Activated CD8-positive, alpha-beta memory T cell treated with anti-CD3 and anti-CD28 coated beads, Interleukin-2, amount 50 U/mL, for 24 hours (primary cell): Measurements from ENCODE around the gene LMNB1.
"Not testable (repeated sequence)": the region's sequence is repeated elsewhere in the genome, so short reads cannot be mapped to it uniquely, and the experiment has no call there.

ENCODE experiments used
- DNase-seq: peaks from one replicate; pipeline ENCODE4 v3.0.0-alpha.2; 2020; ENCODE audit errors: extremely low read depth

The LMNB1 gene

GRCh38 chr5:126778675-126779403 lies 1.9 kb downstream of the LMNB1 start:
- no peak for DNase-seq

- DNase-seq: no peak
These were observed 3.4 kb downstream of the LMNB1 start for GRCh38 chr5:126780165-126780827.

- not testable (repeated sequence) for DNase-seq
These were observed 11.5 kb downstream of the LMNB1 start for GRCh38 chr5:126788409-126788808.

DNA sequence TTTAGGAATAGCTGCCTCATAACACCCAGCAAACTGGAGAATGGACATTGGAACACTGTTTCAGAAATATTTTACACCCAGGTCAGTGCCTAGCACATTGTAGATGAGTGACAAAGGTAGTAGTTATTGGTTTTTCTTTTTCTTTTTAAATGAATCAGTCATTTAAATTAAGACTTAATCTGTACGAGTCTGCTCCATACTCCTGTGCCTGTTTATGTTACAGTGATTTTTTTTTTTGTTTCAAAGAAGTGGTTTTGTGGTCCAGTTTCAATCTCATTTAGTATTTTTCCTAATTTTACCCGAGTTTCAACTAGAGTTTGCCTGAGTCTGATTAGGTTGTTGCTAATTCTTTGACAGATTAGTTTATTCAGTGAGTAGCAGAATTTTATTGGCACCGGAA lies 16.2 kb downstream of the LMNB1 start:
- no peak for DNase-seq

DNA sequence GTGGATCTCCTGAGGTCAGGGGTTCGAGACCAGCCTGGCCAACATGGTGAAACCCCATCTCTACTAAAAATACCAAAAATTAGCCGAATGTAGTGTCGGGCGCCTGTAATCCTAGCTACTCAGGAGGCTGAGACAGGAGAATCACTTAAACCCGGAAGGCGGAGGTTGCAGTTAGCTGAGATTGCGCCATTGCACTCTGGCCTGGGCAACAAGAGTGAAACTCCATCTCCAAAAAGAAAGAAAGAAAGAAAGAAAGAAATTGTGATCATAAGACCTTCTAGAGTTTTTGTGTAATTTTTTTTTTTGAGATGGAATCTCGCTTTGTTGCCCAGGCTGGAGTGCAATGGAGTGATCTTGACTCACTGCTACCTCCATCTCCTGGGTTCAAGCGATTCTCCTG lies 16.7 kb downstream of the LMNB1 start:
- not testable (repeated sequence) for DNase-seq

DNA sequence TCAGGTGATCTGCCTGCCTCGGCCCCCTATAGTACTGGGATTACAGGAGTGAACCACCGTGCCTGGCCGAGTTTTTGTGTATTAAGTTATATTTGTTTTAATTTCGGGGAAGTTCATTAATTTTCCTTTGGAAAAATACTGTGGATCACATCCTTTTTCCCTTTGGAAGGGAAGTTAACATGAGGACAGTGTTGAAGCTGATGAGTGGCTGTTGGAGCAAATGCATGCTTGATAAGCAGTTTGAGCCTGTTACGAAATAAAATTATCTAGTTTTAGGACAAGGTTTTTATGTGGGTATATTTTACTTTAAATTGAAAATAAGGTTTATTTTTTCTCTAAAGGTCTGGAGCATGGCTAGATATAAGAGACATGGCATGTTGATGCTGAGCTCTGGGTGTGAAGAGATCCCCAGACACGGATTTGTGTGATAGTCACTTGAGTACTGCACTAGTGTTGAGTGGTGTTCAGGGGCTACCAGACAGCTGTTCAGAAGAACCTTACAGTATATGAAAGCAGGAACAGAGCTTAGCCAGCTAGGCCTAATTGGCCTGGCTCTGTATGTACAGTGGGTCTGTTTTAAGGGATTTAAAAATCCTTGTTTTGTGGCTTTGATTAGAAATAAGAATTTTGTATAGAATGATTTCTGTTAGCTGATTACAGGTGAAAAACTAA lies 17.4 kb downstream of the LMNB1 start:
- no peak for DNase-seq

DNA sequence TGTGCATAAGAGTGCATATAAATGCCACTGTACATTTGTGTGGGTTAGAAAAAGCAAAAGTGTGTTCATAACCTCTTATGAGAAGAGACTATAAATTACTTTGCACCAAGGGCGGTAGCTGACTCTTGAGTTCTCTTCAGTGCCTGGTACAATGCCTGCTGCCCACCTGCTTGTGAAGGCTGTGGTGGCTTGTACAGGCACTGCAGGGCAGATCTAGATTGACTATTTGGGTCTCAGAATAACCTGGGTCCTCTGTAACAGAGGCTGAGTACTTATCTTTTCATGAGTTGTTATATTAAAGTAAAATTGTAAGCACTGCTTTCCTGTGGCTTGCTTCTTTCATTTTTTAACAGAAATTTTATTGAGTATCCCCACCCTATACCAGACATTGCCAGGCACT lies 22.8 kb downstream of the LMNB1 start:
- no peak for DNase-seq

DNA sequence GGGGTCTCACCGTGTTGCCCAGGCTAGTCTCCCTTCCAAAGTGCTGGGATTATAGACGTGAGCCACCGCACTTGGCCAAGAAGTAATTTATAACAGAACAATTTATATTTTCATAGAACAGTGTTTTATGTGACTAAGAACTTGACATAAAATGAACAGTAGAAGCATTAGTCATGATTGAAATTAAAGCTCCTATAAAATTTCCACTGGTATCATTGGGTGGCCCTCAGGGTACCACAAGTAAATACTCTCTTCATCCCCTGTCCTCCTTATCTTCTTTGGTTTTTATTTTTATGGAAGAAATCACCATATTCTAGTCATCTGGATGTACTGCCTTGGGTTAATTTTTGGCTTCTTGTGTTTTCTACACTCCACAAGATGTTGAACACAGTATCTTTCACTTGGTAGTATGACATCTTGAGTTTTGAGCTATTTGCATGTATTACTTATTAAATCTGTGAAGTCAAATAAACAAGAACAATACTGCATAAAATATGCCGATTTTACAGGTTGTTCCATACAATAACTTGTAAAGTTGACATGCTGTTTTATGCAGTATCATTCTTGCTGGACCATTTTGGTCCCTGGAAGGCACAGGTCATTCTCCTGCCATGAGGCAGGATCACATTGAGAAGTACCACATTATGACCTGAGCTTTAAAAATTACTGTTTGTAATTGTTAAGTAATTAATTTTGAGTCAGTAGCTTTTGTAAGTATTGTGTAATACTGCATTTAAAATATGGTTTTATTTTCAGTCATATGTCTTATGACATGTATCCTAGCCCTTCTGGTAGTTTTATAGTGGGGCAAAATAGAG lies 24.4 kb downstream of the LMNB1 start:
- no peak for DNase-seq

- DNase-seq: no peak
These were observed 25.0 kb downstream of the LMNB1 start for GRCh38 chr5:126801992-126802294.

DNA sequence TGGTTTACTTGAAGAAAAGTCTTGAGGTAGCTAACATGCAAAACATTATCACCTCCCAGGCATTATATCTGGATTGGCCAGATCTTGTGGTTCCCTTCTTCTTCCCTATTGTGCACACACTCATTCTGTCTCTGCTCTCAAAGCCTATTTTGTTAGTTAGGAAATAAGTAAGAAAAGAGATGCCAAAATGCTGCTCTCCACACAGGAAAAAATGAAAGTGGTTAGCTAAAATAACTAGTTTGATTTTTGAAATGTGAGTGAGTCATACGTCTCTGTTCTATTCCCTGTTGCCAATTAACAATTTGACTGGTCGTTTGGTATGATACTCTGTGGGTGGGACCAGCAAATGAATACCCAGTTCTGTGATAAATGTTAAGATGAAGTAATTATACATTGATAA lies 28.1 kb downstream of the LMNB1 start:
- DNase-seq: no peak

DNA sequence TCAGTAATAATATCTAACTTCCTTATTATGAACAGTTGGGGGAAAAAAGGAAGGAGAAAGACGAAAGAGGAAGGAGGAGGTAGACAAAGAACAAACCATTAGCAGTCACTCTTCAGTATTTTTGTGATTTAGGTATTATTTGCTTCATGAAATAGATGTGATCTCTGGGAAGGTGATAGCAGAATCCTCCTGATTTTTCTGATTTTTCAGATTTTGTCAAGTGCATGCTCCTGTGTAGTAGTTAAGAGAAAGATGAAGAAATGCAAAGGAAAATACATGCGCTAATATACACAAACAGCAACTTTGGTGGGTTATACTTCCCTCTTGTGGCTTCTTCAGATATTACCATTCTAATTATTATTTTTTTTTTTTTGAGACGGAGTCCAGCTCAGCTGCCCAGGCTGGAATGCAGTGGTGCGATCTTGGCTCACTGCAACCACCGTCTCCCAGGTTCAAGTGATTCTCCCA lies 31.6 kb downstream of the LMNB1 start:
- DNase-seq: no peak

GRCh38 chr5:126809916-126810315 lies 33.0 kb downstream of the LMNB1 start:
- no peak for DNase-seq

GRCh38 chr5:126810596-126811380 lies 33.9 kb downstream of the LMNB1 start:
- no peak for DNase-seq

DNA sequence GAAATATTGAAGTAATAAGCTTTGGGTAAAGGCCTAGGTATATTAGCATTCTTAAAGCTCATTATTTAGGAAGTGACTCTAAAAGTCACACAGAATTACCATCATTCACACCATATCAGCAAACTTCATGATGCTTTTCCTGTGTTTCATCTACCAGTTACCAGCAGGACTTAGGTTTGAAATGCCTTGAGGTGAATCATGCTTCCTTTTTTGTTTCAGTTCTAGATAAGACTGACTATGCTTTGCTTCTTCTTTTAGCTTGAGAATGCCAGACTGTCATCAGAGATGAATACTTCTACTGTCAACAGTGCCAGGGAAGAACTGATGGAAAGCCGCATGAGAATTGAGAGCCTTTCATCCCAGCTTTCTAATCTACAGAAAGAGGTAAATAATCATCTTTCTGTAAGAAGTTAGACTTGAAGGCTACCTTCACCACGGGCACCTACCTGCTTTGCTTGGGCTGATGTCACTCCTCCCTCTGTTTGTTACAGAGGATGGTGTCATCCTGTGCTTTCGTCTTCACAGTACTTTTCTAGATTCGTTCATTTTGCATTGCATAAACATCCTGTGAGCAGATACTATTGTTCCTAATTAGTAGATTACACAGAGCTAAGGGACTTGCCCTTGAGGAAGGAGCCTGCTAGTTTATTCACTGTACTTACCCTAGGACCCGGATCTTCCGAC lies 34.7 kb downstream of the LMNB1 start:
- DNase-seq: no peak

- no peak for DNase-seq
These were observed 35.2 kb downstream of the LMNB1 start for GRCh38 chr5:126812199-126812570.

- not testable (repeated sequence) for DNase-seq
These were observed 36.9 kb downstream of the LMNB1 start for GRCh38 chr5:126813799-126814198.

DNA sequence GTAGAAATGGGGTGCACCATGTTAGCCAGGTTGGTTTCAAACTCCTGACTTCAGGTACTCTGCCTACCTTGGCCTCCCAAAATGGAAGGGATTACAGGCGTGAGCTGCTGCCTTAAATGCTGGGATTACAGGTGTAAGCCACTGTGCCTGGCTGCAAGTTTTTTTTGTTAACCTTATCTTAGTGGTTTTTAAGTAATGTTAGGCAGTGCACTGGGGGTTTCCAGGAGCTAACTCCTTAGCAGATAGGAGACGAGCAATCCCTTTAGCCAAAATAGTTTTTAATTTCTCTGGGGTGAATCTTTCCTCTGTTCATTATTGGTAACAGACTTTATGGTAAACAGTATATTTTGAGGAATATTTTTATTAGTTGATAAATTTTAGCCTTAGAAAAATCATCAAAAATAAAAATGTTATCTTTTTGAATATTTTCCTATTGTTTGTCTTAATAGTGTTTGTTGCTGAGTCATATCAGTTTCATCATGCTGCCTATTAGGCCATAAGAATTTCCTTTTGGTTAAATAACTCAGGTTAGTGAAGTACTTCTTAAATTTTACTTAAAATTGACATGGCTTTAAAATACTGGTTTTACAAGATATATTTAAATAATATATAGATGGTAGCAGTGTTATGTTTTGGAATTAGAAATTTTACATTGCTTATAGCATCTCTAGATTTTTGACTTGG lies 37.9 kb downstream of the LMNB1 start:
- DNase-seq: no peak

- DNase-seq: no peak
These were observed 39.7 kb downstream of the LMNB1 start for GRCh38 chr5:126816649-126817048.

GRCh38 chr5:126818736-126819135 lies 41.8 kb downstream of the LMNB1 start:
- DNase-seq: no peak

GRCh38 chr5:126819253-126819652 lies 42.3 kb downstream of the LMNB1 start:
- no peak for DNase-seq
